Ovary (tissue), 9 donors: ENCODE results near the gene ARHGEF39. TPM values are rescaled to one million over a fixed set of nuclear protein-coding genes. Genes with fewer than 3 reads are reported as not detected.

Experiments used
- DNase-seq, 5 donors: peaks; one replicate each; pipeline ENCODE4 v3.0.0-alpha.2; 2019 to 2020
- H3K27ac ChIP-seq, 2 donors: fragments of 200-600 bp; one replicate each; pipeline versions ENCODE4 v1.5.1 to v1.8.0; 2019 to 2022
- H3K27me3 ChIP-seq: fragments of 200-600 bp; one replicate; pipeline ENCODE4 v1.8.0; 2022
- H3K36me3 ChIP-seq: fragments of 200-600 bp; sonication (generic); one replicate; pipeline ENCODE4 v1.5.1; 2019
- H3K4me1 ChIP-seq: one replicate; pipeline ENCODE4 v1.8.1; 2013; ENCODE audit warnings: mild to moderate bottlenecking, moderate library complexity; ENCODE audit not compliant: insufficient read depth
- H3K4me3 ChIP-seq: fragments of 200-600 bp; sonication (generic); one replicate; pipeline ENCODE4 v1.5.1; 2017
- H3K9me3 ChIP-seq, 2 donors: fragments of 200-600 bp in 1 of 2; sonication (generic) in 1 of 2; one replicate each; pipeline versions ENCODE4 v1.5.1 to v1.8.1; 2013 to 2019; ENCODE audit warnings: mild to moderate bottlenecking in 1 of 2, moderate library complexity in 1 of 2
- EP300 ChIP-seq: sonication (generic); formaldehyde crosslinking; IDR thresholded peaks from one replicate; pipeline ENCODE4 v1.6.1; 2017; ENCODE audit warnings: antibody characterized with exemption
- POLR2A ChIP-seq: fragments of 450-650 bp; IDR thresholded peaks from one replicate; pipeline ENCODE4 v1.6.1; 2017; ENCODE audit warnings: antibody characterized with exemption, mild to moderate bottlenecking, moderate library complexity
- WGBS, 3 donors: extraction: QIAGEN DNeasy Blood & Tissue Kit in 1 of 3; methylation state at CpG; one replicate each; pipeline versions ENCODE4 v1.1.5 to v1.1.7; 2013 to 2017; 5-methylcytosine and 5-hydroxymethylcytosine counted together
- intact Hi-C, 4 donors: fragments of 100-400 bp; cut with DNase I; formaldehyde crosslinking; loops; one replicate each; pipeline versions ENCODE4 v1.11.0 to v1.15.1; 2022 to 2023
- polyA plus RNA-seq, 2 donors: library from polyadenylated mRNA; stranded (reverse); fragments of 200-250 nt in 1 of 2; fragments of 350-450 nt in 1 of 2; fragmentation: Illumina TruSeq in 1 of 2; extraction: RNeasy Lipid Tissue Mini Kit (QIAGEN cat#74804) in 1 of 2; gene quantifications; one replicate each; pipeline ENCODE4 v1.2.3, GENCODE V29; 2013 to 2014
- total RNA-seq, 7 donors: library from RNA; depleted of rRNA in 2 of 7; stranded (reverse); fragments of >200 nt in 2 of 7; fragmentation: NEBNext Ultra II Directional in 3 of 7; extraction: Animal tissue kit (Norgen Biotek cat#: 25700) in 3 of 7; gene quantifications; one replicate each; pipeline versions ENCODE4 v1.1.0 to v1.2.4, GENCODE V29; 2016 to 2023
- TF ChIP-seq, protein P1 (sequence below), 3 donors: fragments of 450-650 bp in 2 of 3; fragments of 200-600 bp in 1 of 3; IDR thresholded peaks; one replicate each; pipeline versions ENCODE4 v1.5.1 to v1.8.0; 2016 to 2022; ENCODE audit warnings: antibody characterized with exemption in 3 of 3, mild to moderate bottlenecking in 1 of 3
- donor health status: DM: no; HTN: no; CAD: no; lungs with moderate emphysema.
- donor health status: DM: no; HTN: no; CAD: no.
- donor health status: Bipolar disorder and iron deficiency.
- donor health status: DM: yes; HTN: yes; CAD: no.
- donor health status: DM: no; HTN: no; CAD: no.
- donor health status: DM: yes; HTN: yes; CAD: no.

Gene ARHGEF39
- total and polyA plus RNA-seq, 9 donors: 0.17 to 1.4 (median 0.52) TPM

DNA sequence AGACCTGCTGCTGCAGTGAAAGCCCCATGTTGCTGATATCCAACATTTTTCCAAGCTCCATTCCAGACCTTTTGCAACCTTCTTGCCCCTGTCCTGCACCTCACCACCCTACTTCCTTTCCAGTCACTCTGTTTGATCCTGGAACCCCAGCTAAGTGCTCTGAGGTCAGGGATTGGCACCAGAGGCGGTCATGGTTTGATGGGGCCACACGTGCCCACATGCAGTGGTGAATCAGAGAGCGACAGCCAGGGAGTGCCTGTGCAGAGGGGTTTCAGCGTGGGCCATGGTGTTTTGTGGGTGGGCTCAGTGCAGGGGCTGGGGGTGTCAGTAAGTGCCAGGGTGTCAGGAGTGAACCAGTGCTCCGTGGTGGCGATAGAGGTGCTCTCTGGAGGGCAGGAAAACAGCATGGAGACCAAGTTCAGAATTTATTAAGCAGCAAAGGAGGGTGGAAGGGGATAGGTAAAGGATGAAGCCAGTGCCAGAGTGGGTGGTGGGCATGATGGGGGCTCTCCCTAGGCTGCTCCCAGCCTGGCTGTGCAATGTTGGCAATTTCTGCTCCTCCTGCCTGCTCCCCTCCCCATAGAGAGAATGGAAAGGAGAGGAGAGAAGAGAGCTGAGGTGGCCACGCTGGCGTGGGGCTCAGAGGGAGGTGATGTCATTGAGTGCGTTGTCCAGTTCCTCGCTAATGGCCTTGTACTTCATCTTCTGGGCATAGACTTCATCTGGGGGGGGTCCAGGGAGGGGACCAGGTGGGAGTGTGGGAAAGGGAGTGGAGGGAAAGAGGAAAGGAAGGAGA lies 17.7 kb upstream of the ARHGEF39 start:
- 70 to 74% (median 72%) methylated on average over 10 of the region's 10 CpGs for WGBS, 3 donors
- intact Hi-C loops: no loop called here
- Histone ChIP-seq H3K36me3 (no peaks in the 10 kb centered on the region), H3K4me1 (peaks cover 9% of the 10 kb centered on the region), H3K9me3 (no peaks in the 10 kb centered on the region), H3K27ac (no peak overlapping the region), H3K4me3 (no peak overlapping the region), H3K27me3 (no peaks in the 10 kb centered on the region)
- no peak for DNase-seq
- no peak for TF ChIP-seq EP300
- TF ChIP-seq, protein P1, sequence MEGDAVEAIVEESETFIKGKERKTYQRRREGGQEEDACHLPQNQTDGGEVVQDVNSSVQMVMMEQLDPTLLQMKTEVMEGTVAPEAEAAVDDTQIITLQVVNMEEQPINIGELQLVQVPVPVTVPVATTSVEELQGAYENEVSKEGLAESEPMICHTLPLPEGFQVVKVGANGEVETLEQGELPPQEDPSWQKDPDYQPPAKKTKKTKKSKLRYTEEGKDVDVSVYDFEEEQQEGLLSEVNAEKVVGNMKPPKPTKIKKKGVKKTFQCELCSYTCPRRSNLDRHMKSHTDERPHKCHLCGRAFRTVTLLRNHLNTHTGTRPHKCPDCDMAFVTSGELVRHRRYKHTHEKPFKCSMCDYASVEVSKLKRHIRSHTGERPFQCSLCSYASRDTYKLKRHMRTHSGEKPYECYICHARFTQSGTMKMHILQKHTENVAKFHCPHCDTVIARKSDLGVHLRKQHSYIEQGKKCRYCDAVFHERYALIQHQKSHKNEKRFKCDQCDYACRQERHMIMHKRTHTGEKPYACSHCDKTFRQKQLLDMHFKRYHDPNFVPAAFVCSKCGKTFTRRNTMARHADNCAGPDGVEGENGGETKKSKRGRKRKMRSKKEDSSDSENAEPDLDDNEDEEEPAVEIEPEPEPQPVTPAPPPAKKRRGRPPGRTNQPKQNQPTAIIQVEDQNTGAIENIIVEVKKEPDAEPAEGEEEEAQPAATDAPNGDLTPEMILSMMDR (IDR thresholded peaks at IDR 0.05): no peak
- TF ChIP-seq POLR2A: no peak

DNA sequence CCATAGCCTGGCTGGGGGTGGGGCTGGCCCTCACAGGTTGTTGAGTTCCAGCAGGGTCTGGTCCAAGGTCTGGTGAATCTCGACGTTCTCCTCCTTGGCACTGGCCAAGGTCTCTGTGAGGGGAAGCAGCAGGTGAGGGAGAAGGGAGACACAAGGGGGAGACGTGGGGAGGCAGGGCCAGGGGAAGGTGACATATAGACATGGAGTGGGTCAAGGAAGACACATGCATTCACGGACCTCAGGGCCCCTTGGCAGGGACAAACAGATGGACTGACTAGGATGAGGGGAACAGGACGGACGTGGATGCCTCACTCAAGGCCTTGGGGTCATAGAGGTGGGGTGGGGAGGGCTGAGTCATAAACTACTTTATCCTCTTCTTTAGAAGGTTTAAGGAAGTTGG lies 17.1 kb upstream of the ARHGEF39 start:
- intact Hi-C loops: no loop called here
- H3K4me1 ChIP-seq: peaks cover 9% of the 10 kb centered on the region

DNA sequence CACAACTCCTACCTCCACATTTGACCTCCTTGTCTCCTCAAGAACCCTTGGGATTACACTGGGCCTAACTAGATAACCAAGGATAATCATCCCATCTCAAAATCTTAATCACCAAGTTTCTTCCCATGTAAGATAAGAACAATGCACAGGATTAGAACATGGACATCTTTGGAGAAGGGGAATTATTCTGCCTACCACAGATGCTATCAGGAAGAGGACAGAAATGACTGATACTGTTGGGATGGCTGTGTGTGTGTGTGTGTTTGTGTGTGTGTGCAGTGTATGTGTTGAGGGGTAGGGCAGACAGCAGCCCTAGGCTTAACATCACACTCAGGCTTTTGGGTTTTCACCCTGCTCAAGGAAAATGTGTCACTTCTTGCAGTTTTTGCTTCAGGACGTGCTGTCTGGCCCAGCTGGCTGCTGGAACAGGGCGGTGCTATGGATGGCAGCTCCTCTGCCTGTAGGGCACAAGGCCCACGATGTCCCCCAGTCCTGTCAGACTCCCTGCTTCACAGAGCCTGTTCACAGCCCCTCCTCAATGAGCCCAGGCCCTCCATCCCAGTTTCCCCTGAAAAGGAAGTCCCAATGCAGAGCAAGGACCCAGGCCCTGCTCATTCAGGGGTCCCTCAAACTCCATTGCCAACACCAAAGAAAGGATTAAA lies 16.5 kb upstream of the ARHGEF39 start:
- no peaks in the 10 kb centered on the region for H3K27me3 ChIP-seq
- 54 to 59% (median 58%) methylated on average over 3 of the region's 3 CpGs for WGBS, 3 donors
- peaks cover 7% of the 10 kb centered on the region for H3K4me1 ChIP-seq
- no peaks in the 10 kb centered on the region for H3K36me3 ChIP-seq
- intact Hi-C loops: no loop called here
- DNase-seq: no peak
- no peaks in the 10 kb centered on the region for H3K9me3 ChIP-seq
- TF ChIP-seq, protein P1 (IDR thresholded peaks at IDR 0.05): no peak
- TF ChIP-seq EP300 (no peak), POLR2A (no peak)
- H3K4me3 ChIP-seq: no peak overlapping the region
- no peak overlapping the region for H3K27ac ChIP-seq

More for the DNA sequence above, 17.1 kb upstream of the ARHGEF39 start:
- 28 to 42% (median 30%) methylated on average over 6 of the region's 6 CpGs for WGBS, 3 donors
- Histone ChIP-seq H3K36me3 (no peaks in the 10 kb centered on the region), H3K27ac (no peak overlapping the region), H3K9me3 (no peaks in the 10 kb centered on the region), H3K4me3 (no peak overlapping the region), H3K27me3 (no peaks in the 10 kb centered on the region)
- DNase-seq: peak in 1 of 5 donors; percentile 16
- TF ChIP-seq POLR2A (no peak), EP300 (no peak)
- TF ChIP-seq, protein P1 (IDR thresholded peaks at IDR 0.05): no peak

DNA sequence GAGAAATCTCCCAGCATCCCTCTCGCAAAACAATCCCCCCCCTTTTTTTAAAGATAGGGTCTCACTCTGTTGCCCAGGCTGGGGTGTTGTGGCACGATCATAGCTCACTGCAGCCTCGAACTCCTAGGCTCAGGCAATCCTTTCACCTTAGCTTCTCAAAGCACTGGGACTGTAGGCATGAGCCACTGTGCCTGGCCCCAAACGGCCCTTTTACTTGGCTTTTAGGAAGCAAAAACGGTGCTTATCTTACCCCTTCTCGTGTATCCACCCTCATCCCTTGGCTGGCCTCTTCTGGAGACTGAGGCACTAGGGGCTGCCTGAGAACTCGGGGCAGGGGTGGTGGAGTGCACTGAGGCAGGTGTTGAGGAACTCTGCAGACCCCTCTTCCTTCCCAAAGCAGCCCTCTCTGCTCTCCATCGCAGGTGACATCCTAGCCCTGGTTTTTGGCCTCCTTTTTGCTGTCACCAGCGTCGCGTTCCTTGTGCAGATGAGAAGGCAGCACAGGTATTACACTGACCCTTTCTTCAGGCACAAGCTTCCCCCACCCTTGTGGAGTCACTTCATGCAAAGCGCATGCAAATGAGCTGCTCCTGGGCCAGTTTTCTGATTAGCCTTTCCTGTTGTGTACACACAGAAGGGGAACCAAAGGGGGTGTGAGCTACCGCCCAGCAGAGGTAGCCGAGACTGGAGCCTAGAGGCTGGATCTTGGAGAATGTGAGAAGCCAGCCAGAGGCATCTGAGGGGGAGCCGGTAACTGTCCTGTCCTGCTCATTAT lies 15.5 kb upstream of the ARHGEF39 start:
- Histone ChIP-seq H3K27me3 (no peaks in the 10 kb centered on the region), H3K4me3 (no peak overlapping the region), H3K27ac (no peak overlapping the region), H3K9me3 (no peaks in the 10 kb centered on the region), H3K4me1 (peaks cover 10% of the 10 kb centered on the region), H3K36me3 (no peaks in the 10 kb centered on the region)
- no peak for DNase-seq
- intact Hi-C loops: no loop called here
- TF ChIP-seq EP300: no peak
- TF ChIP-seq POLR2A: no peak
- 25 to 34% (median 28%) methylated on average over 15 of the region's 15 CpGs for WGBS, 3 donors
